Liver (tissue), 9 donors: ENCODE results near the gene DNMT1. TPM values are rescaled to one million over a fixed set of nuclear protein-coding genes. Genes with fewer than 3 reads are reported as not detected.
"Not testable (repeated sequence)": the region's sequence is repeated elsewhere in the genome, so short reads cannot be mapped to it uniquely, and the experiment has no call there.

Source experiments
- DNase-seq: peaks from one replicate; pipeline ENCODE4 v3.0.0-alpha.2; 2017; ENCODE audit warnings: low spot score
- H3K27ac ChIP-seq, 2 donors: one replicate each; pipeline ENCODE4 v1.7.0; 2013; ENCODE audit warnings: inconsistent platforms in 2 of 2, low read length in 2 of 2, control low read depth in 1 of 2, low read depth in 1 of 2, mild to moderate bottlenecking in 1 of 2
- H3K27me3 ChIP-seq, 4 donors: one replicate each; pipeline versions ENCODE4 v1.6.1 to v1.7.0; 2013; ENCODE audit warnings: low read length in 3 of 4, inconsistent platforms in 1 of 4, mild to moderate bottlenecking in 1 of 4, moderate library complexity in 1 of 4; ENCODE audit not compliant: control insufficient read depth in 4 of 4, insufficient read depth in 4 of 4
- H3K36me3 ChIP-seq, 4 donors: one replicate each; pipeline versions ENCODE4 v1.6.1 to v1.7.0; 2013; ENCODE audit warnings: low read length in 3 of 4, mild to moderate bottlenecking in 3 of 4, low read depth in 1 of 4, moderate library complexity in 1 of 4; ENCODE audit not compliant: control insufficient read depth in 4 of 4, insufficient read depth in 3 of 4
- H3K4me1 ChIP-seq, 4 donors: one replicate each; pipeline versions ENCODE4 v1.6.1 to v1.7.0; 2013; ENCODE audit warnings: low read length in 3 of 4, mild to moderate bottlenecking in 3 of 4, moderate library complexity in 1 of 4; ENCODE audit not compliant: control insufficient read depth in 4 of 4, insufficient read depth in 4 of 4
- H3K4me3 ChIP-seq, 3 donors: one replicate each; pipeline versions ENCODE4 v1.6.1 to v1.7.0; 2013; ENCODE audit warnings: low read length in 3 of 3, control low read depth in 1 of 3, low read depth in 1 of 3, mild to moderate bottlenecking in 1 of 3
- H3K9ac ChIP-seq, 2 donors: one replicate each; pipeline ENCODE4 v1.7.0; 2013; ENCODE audit warnings: low read length in 2 of 2, mild to moderate bottlenecking in 2 of 2, moderate library complexity in 2 of 2, control low read depth in 1 of 2, low read depth in 1 of 2
- H3K9me3 ChIP-seq, 4 donors: one replicate each; pipeline versions ENCODE4 v1.6.1 to v1.7.0; 2013; ENCODE audit warnings: low read length in 3 of 4; ENCODE audit not compliant: control insufficient read depth in 4 of 4
- ATF3 ChIP-seq: IDR thresholded peaks from 2 replicates; pipeline ENCODE4 v1.6.1; 2016; ENCODE audit warnings: antibody characterized with exemption
- FOXA1 ChIP-seq: IDR thresholded peaks from 2 replicates; pipeline ENCODE4 v1.6.1; 2016; ENCODE audit warnings: antibody characterized with exemption
- FOXA2 ChIP-seq: IDR thresholded peaks from 2 replicates; pipeline ENCODE4 v1.6.1; 2016; ENCODE audit warnings: antibody characterized with exemption
- GABPA ChIP-seq, 2 donors: IDR thresholded peaks in 1 of 2; conservative IDR thresholded peaks in 1 of 2; 2 replicates each; pipeline ENCODE4 v1.6.1; 2016; ENCODE audit warnings: antibody characterized with exemption in 2 of 2, mild to moderate bottlenecking in 1 of 2, moderate library complexity in 1 of 2
- HNF4G ChIP-seq: IDR thresholded peaks from 2 replicates; pipeline ENCODE4 v1.6.1; 2016; ENCODE audit warnings: antibody characterized with exemption
- JUND ChIP-seq, 2 donors: IDR thresholded peaks; 2 replicates each; pipeline ENCODE4 v1.6.1; 2016; ENCODE audit warnings: antibody characterized with exemption in 2 of 2
- RAD21 ChIP-seq, 2 donors: IDR thresholded peaks; 2 replicates each; pipeline ENCODE4 v1.6.1; 2016; ENCODE audit warnings: antibody characterized with exemption in 2 of 2, mild to moderate bottlenecking in 2 of 2
- REST ChIP-seq: IDR thresholded peaks from 2 replicates; pipeline ENCODE4 v1.6.1; 2016; ENCODE audit warnings: antibody characterized with exemption, mild to moderate bottlenecking
- RXRA ChIP-seq, 2 donors: IDR thresholded peaks; 2 replicates each; pipeline ENCODE4 v1.6.1; 2017 to 2018; ENCODE audit warnings: antibody characterized with exemption in 2 of 2, mild to moderate bottlenecking in 1 of 2
- SP1 ChIP-seq: IDR thresholded peaks from 2 replicates; pipeline ENCODE4 v1.6.1; 2018; ENCODE audit warnings: antibody characterized with exemption, mild to moderate bottlenecking
- TAF1 ChIP-seq: conservative IDR thresholded peaks from 2 replicates; pipeline ENCODE4 v1.6.1; 2016; ENCODE audit warnings: antibody characterized with exemption, mild to moderate bottlenecking
- YY1 ChIP-seq: IDR thresholded peaks from 2 replicates; pipeline ENCODE4 v1.6.1; 2016; ENCODE audit warnings: antibody characterized with exemption, mild to moderate bottlenecking
- ZBTB33 ChIP-seq: IDR thresholded peaks from 2 replicates; pipeline ENCODE4 v1.6.1; 2016; ENCODE audit warnings: antibody characterized with exemption
- WGBS: extraction: QIAGEN DNeasy Blood & Tissue Kit; methylation state at CpG from one replicate; pipeline ENCODE4 v1.1.7; 2013; 5-methylcytosine and 5-hydroxymethylcytosine counted together
- polyA plus RNA-seq, 2 donors: library from polyadenylated mRNA; stranded (reverse) in 1 of 2; unstranded in 1 of 2; fragments of 200-250 nt in 1 of 2; fragments of >200 nt in 1 of 2; fragmentation: Nextera tagmentation in 1 of 2; extraction: Ambion mirVana in 1 of 2; gene quantifications; one replicate each; pipeline versions ENCODE4 v1.2.1 to v1.2.3, GENCODE V29; 2013 to 2015
- total RNA-seq, 2 donors: library from RNA; depleted of rRNA; stranded (reverse); fragments of >200 nt; gene quantifications; one replicate each; pipeline ENCODE4 v1.2.3, GENCODE V29; 2014
- TF ChIP-seq, protein P1 (sequence below): fragments of 150-350 bp; IDR thresholded peaks from 2 replicates; pipeline ENCODE4 v1.5.1; 2017; ENCODE audit warnings: improper control_type of control experiment, low read depth, low read length; ENCODE audit not compliant: missing input control
- TF ChIP-seq, protein P2 (sequence below): IDR thresholded peaks from 2 replicates; pipeline ENCODE4 v1.6.1; 2016; ENCODE audit warnings: antibody characterized with exemption
- donor health status: healthy.
- donor health status: healthy.
- donor health status: healthy.
- donor health status: healthy.
- donor health status: healthy.

Gene DNMT1
- total and polyA plus RNA-seq, 4 donors: 8.7 to 47.1 (median 20.0) TPM

DNA sequence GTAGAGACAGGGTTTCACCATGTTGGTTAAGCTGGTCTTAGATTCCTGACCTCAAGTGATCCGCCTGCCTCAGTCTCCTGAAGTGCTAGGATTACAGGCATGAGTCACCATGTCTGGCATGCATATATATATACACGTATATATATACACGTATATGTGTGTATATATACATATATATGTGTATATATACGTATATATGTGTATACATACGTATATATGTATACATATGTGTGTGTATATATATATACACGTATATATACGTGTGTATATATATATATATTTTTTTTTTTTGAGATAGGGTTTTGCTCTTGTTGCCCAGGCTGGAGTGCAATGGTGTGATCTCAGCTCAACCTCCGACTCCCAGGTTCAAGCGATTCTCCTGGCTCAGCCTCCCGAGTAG, 11.9 kb downstream of the DNMT1 start:
- H3K9me3 ChIP-seq: no peaks in the 10 kb centered on the region
- no peak for TF ChIP-seq SP1
- peaks cover 7 to 25% (median 14%) of the 10 kb centered on the region in 4 donors for H3K36me3 ChIP-seq
- WGBS: 95% methylated on average over 10 of the region's 10 CpGs
- no peak overlapping the region for H3K4me3 ChIP-seq
- no peak for DNase-seq
- no peaks in the 10 kb centered on the region for H3K27me3 ChIP-seq
- no peak overlapping the region for H3K9ac ChIP-seq
- H3K4me1 ChIP-seq: no peaks in the 10 kb centered on the region
- no peak overlapping the region for H3K27ac ChIP-seq

- Histone ChIP-seq H3K4me3 (no peak overlapping the region), H3K9ac (no peak overlapping the region), H3K27ac (no peak overlapping the region), H3K36me3 (peaks cover 7 to 27% (median 18%) of the 10 kb centered on the region in 4 donors), H3K9me3 (no peaks in the 10 kb centered on the region), H3K4me1 (no peaks in the 10 kb centered on the region), H3K27me3 (no peaks in the 10 kb centered on the region)
- DNase-seq: no peak
- WGBS: 89% methylated on average over 1 of the region's 1 CpG
- no peak for TF ChIP-seq SP1
- no peak for TF ChIP-seq RXRA (IDR thresholded peaks at IDR 0.05)
- no peak for TF ChIP-seq HNF4G
- TF ChIP-seq ATF3: no peak
- TF ChIP-seq JUND (IDR thresholded peaks at IDR 0.05): no peak
Measured at GRCh38 chr19:10182076-10182475, 12.7 kb downstream of the DNMT1 start.

GRCh38 chr19:10180459-10180858, 14.3 kb downstream of the DNMT1 start:
- Histone ChIP-seq H3K27me3 (no peaks in the 10 kb centered on the region), H3K4me1 (no peaks in the 10 kb centered on the region), H3K36me3 (peaks cover 7 to 29% (median 18%) of the 10 kb centered on the region in 4 donors), H3K9me3 (no peaks in the 10 kb centered on the region), H3K27ac (no peak overlapping the region), H3K9ac (no peak overlapping the region), H3K4me3 (no peak overlapping the region)
- DNase-seq: no peak
- 85% methylated on average over 7 of the region's 7 CpGs for WGBS
- TF ChIP-seq FOXA1: no peak
- no peak for TF ChIP-seq ZBTB33
- TF ChIP-seq REST: no peak
- no peak for TF ChIP-seq GABPA (IDR thresholded peaks at IDR 0.05 in 1 of 2, conservative IDR thresholded peaks at IDR 0.05 in 1 of 2)
- no peak for TF ChIP-seq HNF4G
- TF ChIP-seq, protein P1, sequence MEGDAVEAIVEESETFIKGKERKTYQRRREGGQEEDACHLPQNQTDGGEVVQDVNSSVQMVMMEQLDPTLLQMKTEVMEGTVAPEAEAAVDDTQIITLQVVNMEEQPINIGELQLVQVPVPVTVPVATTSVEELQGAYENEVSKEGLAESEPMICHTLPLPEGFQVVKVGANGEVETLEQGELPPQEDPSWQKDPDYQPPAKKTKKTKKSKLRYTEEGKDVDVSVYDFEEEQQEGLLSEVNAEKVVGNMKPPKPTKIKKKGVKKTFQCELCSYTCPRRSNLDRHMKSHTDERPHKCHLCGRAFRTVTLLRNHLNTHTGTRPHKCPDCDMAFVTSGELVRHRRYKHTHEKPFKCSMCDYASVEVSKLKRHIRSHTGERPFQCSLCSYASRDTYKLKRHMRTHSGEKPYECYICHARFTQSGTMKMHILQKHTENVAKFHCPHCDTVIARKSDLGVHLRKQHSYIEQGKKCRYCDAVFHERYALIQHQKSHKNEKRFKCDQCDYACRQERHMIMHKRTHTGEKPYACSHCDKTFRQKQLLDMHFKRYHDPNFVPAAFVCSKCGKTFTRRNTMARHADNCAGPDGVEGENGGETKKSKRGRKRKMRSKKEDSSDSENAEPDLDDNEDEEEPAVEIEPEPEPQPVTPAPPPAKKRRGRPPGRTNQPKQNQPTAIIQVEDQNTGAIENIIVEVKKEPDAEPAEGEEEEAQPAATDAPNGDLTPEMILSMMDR: no peak
- no peak for TF ChIP-seq FOXA2
- TF ChIP-seq YY1: no peak
- no peak for TF ChIP-seq RAD21 (IDR thresholded peaks at IDR 0.05)
- TF ChIP-seq TAF1: no peak
- TF ChIP-seq, protein P2, sequence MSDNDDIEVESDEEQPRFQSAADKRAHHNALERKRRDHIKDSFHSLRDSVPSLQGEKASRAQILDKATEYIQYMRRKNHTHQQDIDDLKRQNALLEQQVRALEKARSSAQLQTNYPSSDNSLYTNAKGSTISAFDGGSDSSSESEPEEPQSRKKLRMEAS: no peak
- no peak for TF ChIP-seq ATF3

DNA sequence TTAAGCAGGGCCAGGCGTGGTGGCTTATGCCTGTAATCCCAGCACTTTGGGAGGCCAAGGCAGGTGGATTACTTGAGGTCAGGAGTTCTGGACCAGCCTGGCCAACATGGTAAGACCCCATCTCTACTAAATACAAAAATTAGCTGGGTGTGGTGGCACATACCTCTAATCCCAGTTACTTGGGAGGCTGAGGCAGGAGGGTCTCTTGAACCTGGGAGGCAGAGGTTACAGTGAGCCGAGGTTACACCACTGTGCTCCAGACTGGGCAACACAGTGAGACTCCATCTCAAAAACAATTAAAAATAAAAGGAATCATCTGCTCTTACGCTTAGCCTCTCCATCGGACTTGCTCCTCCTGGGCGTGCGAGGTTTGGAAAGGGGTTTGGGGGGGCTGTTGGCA, 14.7 kb downstream of the DNMT1 start:
- H3K27ac ChIP-seq, DNase-seq, H3K9me3 ChIP-seq, H3K4me1 ChIP-seq, H3K27me3 ChIP-seq, H3K9ac ChIP-seq, H3K4me3 ChIP-seq: not testable (repeated sequence)
- 95% methylated on average over 6 of the region's 6 CpGs for WGBS
- peaks cover 7 to 33% (median 20%) of the 10 kb centered on the region in 4 donors for H3K36me3 ChIP-seq
